BJ (cell line): ENCODE measurements around the gene ZYG11B. TPM values are rescaled to one million over a fixed set of nuclear protein-coding genes. Genes with fewer than 3 reads are reported as not detected.

Experiments
- CTCF ChIA-PET: fragments of 350-600 bp; formaldehyde crosslinking; extraction: SDS; loops from one replicate; lab custom pipeline; 2021; ENCODE audit warnings: antibody characterized with exemption, inconsistent platforms; lab: Yijun Ruan, JAX
- POLR2A ChIA-PET: fragments of 300-600 bp; sonication (Branson Sonifier 250); formaldehyde crosslinking; extraction: SDS; loops from one replicate; lab custom pipeline; 2021; ENCODE audit warnings: antibody characterized with exemption; lab: Charles Lee
- DNase-seq: peaks from one replicate; pipeline ENCODE4 v3.0.0-alpha.2; 2011; ENCODE audit warnings: low read depth
- H3K27me3 ChIP-seq: 2 replicates; pipeline ENCODE4 v1.6.0; 2011; ENCODE audit warnings: low read length; ENCODE audit not compliant: control insufficient read depth, insufficient read depth
- H3K36me3 ChIP-seq: 2 replicates; pipeline ENCODE4 v1.5.1; 2011; ENCODE audit warnings: low read length; ENCODE audit not compliant: control insufficient read depth, insufficient read depth
- H3K4me3 ChIP-seq: 2 replicates; pipeline ENCODE4 v1.5.1; 2011; ENCODE audit warnings: low read depth, mild to moderate bottlenecking, control low read depth, low read length
- CTCF ChIP-seq: IDR thresholded peaks from 2 replicates; pipeline ENCODE4 v1.5.1; 2011; ENCODE audit warnings: low read depth, mild to moderate bottlenecking, control low read depth, inconsistent platforms, low read length, moderate library complexity; ENCODE audit not compliant: insufficient read depth
- polyA plus RNA-seq: library from polyadenylated mRNA; depleted of rRNA; stranded (reverse); fragments of >200 nt; gene quantifications from 2 replicates; pipeline ENCODE4 v1.2.3, GENCODE V29; 2011

ZYG11B gene
- polyA plus RNA-seq, 1 experiment = 19.0 TPM

GRCh38 chr1:52850951-52851350, 124.7 kb downstream of the ZYG11B start:
- ChIA-PET POLR2A (no interaction called here), CTCF (interaction anchor here (0.6 to 0.8 kb wide), 3 partner anchors 10 to 46 kb away, joined by 3 to 4 read pairs (median 3); no protein-coding TSS in a partner anchor)
- no peak for DNase-seq
- no peak for TF ChIP-seq CTCF
- Histone ChIP-seq H3K36me3 (no peaks in the 10 kb centered on the region), H3K27me3 (no peaks in the 10 kb centered on the region), H3K4me3 (no peak overlapping the region)

GRCh38 chr1:52852854-52853253, 126.6 kb downstream of the ZYG11B start:
- no peak for TF ChIP-seq CTCF
- POLR2A ChIA-PET = interaction anchor here (0.7 kb wide), 1 partner anchor 10 kb away, joined by 4 read pairs; the partner anchor contains the start of gene ZYG11A

GRCh38 chr1:52855584-52855983, 129.3 kb downstream of the ZYG11B start:
- no peak overlapping the region for H3K4me3 ChIP-seq
- no peaks in the 10 kb centered on the region for H3K27me3 ChIP-seq
- no peaks in the 10 kb centered on the region for H3K36me3 ChIP-seq
- no peak for TF ChIP-seq CTCF
- ChIA-PET CTCF (no interaction called here), POLR2A (no interaction called here)
- DNase-seq = no peak

More at GRCh38 chr1:52852854-52853253, 126.6 kb downstream of the ZYG11B start:
- Histone ChIP-seq H3K36me3 (no peaks in the 10 kb centered on the region), H3K27me3 (no peaks in the 10 kb centered on the region), H3K4me3 (no peak overlapping the region)
- DNase-seq = no peak
- CTCF ChIA-PET = no interaction called here

GRCh38 chr1:52856026-52856425, 129.8 kb downstream of the ZYG11B start:
- no peak for DNase-seq
- Histone ChIP-seq H3K4me3 (no peak overlapping the region), H3K27me3 (no peaks in the 10 kb centered on the region), H3K36me3 (no peaks in the 10 kb centered on the region)
- CTCF ChIA-PET = no interaction called here
- POLR2A ChIA-PET = no interaction called here
- no peak for TF ChIP-seq CTCF

- POLR2A ChIA-PET = no interaction called here
These were observed 131.2 kb downstream of the ZYG11B start for GRCh38 chr1:52857443-52857842.

More at GRCh38 chr1:52857443-52857842, 131.2 kb downstream of the ZYG11B start:
- CTCF ChIA-PET = no interaction called here
- no peak for TF ChIP-seq CTCF
- no peak overlapping the region for H3K4me3 ChIP-seq
- H3K27me3 ChIP-seq = no peaks in the 10 kb centered on the region
- H3K36me3 ChIP-seq = no peaks in the 10 kb centered on the region
- DNase-seq = no peak
